Sigmoid colon (tissue), 7 donors: ENCODE results near the gene OVOL2. TPM values are rescaled to one million over a fixed set of nuclear protein-coding genes. Genes with fewer than 3 reads are reported as not detected.

Experiments used
- DNase-seq: peaks from one replicate; pipeline ENCODE4 v3.0.0-alpha.2; 2019
- H3K27ac ChIP-seq, 4 donors: fragments of 200-600 bp; sonication (generic); one replicate each; pipeline ENCODE4 v1.5.1; 2016 to 2019; ENCODE audit warnings: mild to moderate bottlenecking in 1 of 4
- H3K27me3 ChIP-seq, 3 donors: fragments of 200-600 bp; sonication (generic); one replicate each; pipeline ENCODE4 v1.5.1; 2019; ENCODE audit warnings: mild to moderate bottlenecking in 1 of 3
- H3K36me3 ChIP-seq, 4 donors: fragments of 200-600 bp; sonication (generic); one replicate each; pipeline ENCODE4 v1.5.1; 2016 to 2019
- H3K4me1 ChIP-seq, 4 donors: fragments of 200-600 bp; sonication (generic); one replicate each; pipeline ENCODE4 v1.5.1; 2017 to 2019
- H3K4me3 ChIP-seq, 4 donors: fragments of 200-600 bp; sonication (generic); one replicate each; pipeline ENCODE4 v1.5.1; 2017 to 2019; ENCODE audit warnings: mild to moderate bottlenecking in 2 of 4, moderate library complexity in 1 of 4
- H3K9me3 ChIP-seq, 4 donors: fragments of 200-600 bp in 3 of 4; sonication (generic) in 3 of 4; one replicate each; pipeline versions ENCODE4 v1.5.1 to v1.6.1; 2013 to 2019
- EP300 ChIP-seq, 4 donors: sonication (generic); formaldehyde crosslinking; IDR thresholded peaks; one replicate each; pipeline ENCODE4 v1.6.1; 2017; ENCODE audit warnings: antibody characterized with exemption in 4 of 4
- POLR2A ChIP-seq, 2 donors: fragments of 450-650 bp; IDR thresholded peaks; one replicate each; pipeline ENCODE4 v1.6.1; 2016; ENCODE audit warnings: antibody characterized with exemption in 2 of 2, mild to moderate bottlenecking in 2 of 2, moderate library complexity in 2 of 2
- POLR2AphosphoS5 ChIP-seq, 4 donors: sonication (generic); formaldehyde crosslinking; IDR thresholded peaks; one replicate each; pipeline ENCODE4 v1.6.1; 2017; ENCODE audit warnings: antibody characterized with exemption in 4 of 4
- WGBS, 2 donors: extraction: QIAGEN DNeasy Blood & Tissue Kit; methylation state at CpG; one replicate each; pipeline ENCODE4 v1.1.7; 2013; 5-methylcytosine and 5-hydroxymethylcytosine counted together
- intact Hi-C: fragments of 100-400 bp; cut with DNase I; formaldehyde crosslinking; loops from one replicate; pipeline ENCODE4 v1.15.1; 2023
- polyA plus RNA-seq, 3 donors: library from polyadenylated mRNA; stranded (reverse); fragments of 200-250 nt; gene quantifications; one replicate each; pipeline ENCODE4 v1.2.3, GENCODE V29; 2013
- total RNA-seq, 4 donors: library from RNA; depleted of rRNA; stranded (reverse); fragments of >200 nt; gene quantifications; one replicate each; pipeline ENCODE4 v1.1.0, GENCODE V29; 2016
- TF ChIP-seq, protein P1 (sequence below), 4 experiments: fragments of 450-650 bp in 3 of 4; fragments of 200-600 bp in 1 of 4; IDR thresholded peaks; one replicate each; pipeline ENCODE4 v1.5.1; 2016 to 2019; ENCODE audit warnings: antibody characterized with exemption in 4 of 4, mild to moderate bottlenecking in 3 of 4, moderate library complexity in 2 of 4
- donor health status: healthy with polysubstance abuse.
- donor health status: Bipolar disorder and iron deficiency.
- donor health status: healthy.

The OVOL2 gene
- total and polyA plus RNA-seq, 7 donors: 9.6 to 15.7 (median 13.2) TPM; not detected in 4

DNA sequence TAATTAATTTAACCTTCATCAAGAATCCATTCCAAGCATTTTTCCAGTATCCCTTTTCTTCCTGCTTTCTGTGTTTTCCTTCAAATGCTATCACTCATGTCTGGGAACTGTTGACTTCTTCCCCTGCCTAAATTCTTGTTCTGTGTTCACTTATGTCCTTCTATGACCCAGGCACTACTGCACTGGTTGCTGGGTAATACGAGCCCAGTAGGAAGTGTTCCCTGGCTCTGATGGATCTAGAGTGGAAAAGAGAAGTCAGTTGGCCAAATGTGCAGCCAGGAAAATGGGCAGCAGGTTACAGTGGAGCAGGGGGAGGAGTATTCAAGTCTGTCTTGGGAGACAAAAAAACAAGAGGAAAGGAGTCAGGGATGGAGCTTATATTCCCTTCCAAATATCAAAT, 7.1 kb downstream of the OVOL2 start:
- Histone ChIP-seq H3K9me3 (no peaks in the 10 kb centered on the region), H3K36me3 (no peaks in the 10 kb centered on the region), H3K4me1 (no peaks in the 10 kb centered on the region), H3K27me3 (peaks cover 2 to 32% (median 16%) of the 10 kb centered on the region in 3 donors), H3K4me3 (no peak overlapping the region), H3K27ac (no peak overlapping the region)
- intact Hi-C loops: no loop called here
- TF ChIP-seq POLR2AphosphoS5 (IDR thresholded peaks at IDR 0.05) (no peak), POLR2A (IDR thresholded peaks at IDR 0.05) (no peak), EP300 (IDR thresholded peaks at IDR 0.05) (no peak)
- TF ChIP-seq, protein P1, sequence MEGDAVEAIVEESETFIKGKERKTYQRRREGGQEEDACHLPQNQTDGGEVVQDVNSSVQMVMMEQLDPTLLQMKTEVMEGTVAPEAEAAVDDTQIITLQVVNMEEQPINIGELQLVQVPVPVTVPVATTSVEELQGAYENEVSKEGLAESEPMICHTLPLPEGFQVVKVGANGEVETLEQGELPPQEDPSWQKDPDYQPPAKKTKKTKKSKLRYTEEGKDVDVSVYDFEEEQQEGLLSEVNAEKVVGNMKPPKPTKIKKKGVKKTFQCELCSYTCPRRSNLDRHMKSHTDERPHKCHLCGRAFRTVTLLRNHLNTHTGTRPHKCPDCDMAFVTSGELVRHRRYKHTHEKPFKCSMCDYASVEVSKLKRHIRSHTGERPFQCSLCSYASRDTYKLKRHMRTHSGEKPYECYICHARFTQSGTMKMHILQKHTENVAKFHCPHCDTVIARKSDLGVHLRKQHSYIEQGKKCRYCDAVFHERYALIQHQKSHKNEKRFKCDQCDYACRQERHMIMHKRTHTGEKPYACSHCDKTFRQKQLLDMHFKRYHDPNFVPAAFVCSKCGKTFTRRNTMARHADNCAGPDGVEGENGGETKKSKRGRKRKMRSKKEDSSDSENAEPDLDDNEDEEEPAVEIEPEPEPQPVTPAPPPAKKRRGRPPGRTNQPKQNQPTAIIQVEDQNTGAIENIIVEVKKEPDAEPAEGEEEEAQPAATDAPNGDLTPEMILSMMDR (IDR thresholded peaks at IDR 0.05): no peak
- DNase-seq: no peak
- WGBS, 2 donors: 79 to 80% methylated on average over 1 of the region's 1 CpG

DNA sequence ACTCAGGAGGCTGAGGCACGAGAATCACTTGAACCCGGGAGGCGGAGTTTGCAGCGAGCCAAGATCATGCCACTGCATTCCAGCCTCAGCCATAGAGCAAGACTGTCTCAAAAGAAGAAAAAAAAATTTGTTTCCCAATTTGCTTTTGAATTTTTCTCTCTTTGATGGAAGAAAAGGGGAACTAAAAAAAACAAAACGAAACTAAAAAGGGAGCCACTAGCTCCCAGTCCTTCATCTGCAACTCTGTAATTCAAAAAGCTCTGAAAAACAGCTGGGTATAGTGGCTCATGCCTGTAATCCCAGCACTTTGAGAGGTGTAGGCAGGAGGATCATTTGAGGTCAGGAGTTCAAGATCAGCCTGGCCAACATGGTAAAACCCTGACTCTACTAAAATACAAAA, 9.5 kb downstream of the OVOL2 start:
- TF ChIP-seq POLR2AphosphoS5 (IDR thresholded peaks at IDR 0.05): no peak
- no peak for TF ChIP-seq POLR2A (IDR thresholded peaks at IDR 0.05)
- TF ChIP-seq, protein P1 (IDR thresholded peaks at IDR 0.05): no peak
- no peak for TF ChIP-seq EP300 (IDR thresholded peaks at IDR 0.05)
- WGBS, 2 donors: 71 to 93% methylated on average over 5 of the region's 5 CpGs
- no peak overlapping the region for H3K27ac ChIP-seq

DNA sequence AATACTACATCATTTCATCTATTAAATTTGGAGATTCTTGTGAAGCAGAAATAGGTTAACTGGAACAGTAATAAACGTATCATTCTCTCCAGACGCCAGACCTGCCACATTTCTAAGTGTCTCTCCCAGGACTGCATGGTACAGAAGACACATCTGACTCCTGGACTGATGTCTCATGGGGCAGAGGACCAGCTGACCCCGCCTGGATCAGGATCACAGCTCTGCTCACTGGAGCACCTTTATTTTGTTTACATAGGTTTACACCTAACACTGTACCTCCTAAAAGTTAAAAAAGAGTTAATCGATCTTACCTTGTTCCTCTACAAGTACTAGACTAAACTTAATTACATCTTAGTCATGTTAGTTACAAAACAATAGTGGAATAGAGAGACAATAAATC, 11.2 kb downstream of the OVOL2 start:
- no peaks in the 10 kb centered on the region for H3K4me1 ChIP-seq
- no peak overlapping the region for H3K27ac ChIP-seq
- H3K36me3 ChIP-seq: no peaks in the 10 kb centered on the region
- TF ChIP-seq, protein P1 (IDR thresholded peaks at IDR 0.05): no peak
- no peak for TF ChIP-seq EP300 (IDR thresholded peaks at IDR 0.05)
- TF ChIP-seq POLR2AphosphoS5 (IDR thresholded peaks at IDR 0.05): no peak
- no peak for TF ChIP-seq POLR2A (IDR thresholded peaks at IDR 0.05)
- H3K9me3 ChIP-seq: peaks cover 0 to 7% (median 3%) of the 10 kb centered on the region in 4 donors
- DNase-seq: no peak
- intact Hi-C loops: no loop called here
- no peak overlapping the region for H3K4me3 ChIP-seq
- 36 to 76% methylated on average over 4 of the region's 4 CpGs for WGBS, 2 donors
- peaks cover 0 to 3% (median 0%) of the 10 kb centered on the region in 3 donors for H3K27me3 ChIP-seq

More for the DNA sequence above, 9.5 kb downstream of the OVOL2 start:
- DNase-seq: no peak
- intact Hi-C loops: no loop called here
- H3K36me3 ChIP-seq: no peaks in the 10 kb centered on the region
- H3K27me3 ChIP-seq: peaks cover 0 to 8% (median 0%) of the 10 kb centered on the region in 3 donors
- no peaks in the 10 kb centered on the region for H3K4me1 ChIP-seq
- no peak overlapping the region for H3K4me3 ChIP-seq
- H3K9me3 ChIP-seq: peaks cover 0 to 4% (median 1%) of the 10 kb centered on the region in 4 donors

DNA sequence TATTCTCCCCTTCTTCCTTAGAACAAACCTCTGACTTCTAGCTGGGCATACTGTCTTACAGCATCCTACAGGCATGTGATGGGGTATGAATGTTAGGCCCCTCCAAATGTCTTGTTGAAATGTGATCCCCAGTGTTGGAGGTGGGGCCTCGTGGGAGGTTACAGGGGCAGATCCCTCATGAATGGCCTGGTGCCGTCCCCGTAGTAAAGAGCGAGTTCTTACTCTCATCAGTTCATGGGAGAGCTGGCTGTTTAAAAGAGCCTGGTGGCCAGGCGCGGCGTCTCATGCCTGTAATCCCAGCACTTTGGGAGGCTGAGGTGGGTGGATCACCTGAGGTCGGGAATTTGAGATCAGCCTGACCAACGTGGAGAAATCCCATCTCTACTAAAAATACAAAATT, 15.5 kb downstream of the OVOL2 start:
- H3K27me3 ChIP-seq: peaks cover 0 to 4% (median 3%) of the 10 kb centered on the region in 3 donors
- no peak overlapping the region for H3K27ac ChIP-seq
- H3K4me3 ChIP-seq: no peak overlapping the region
- no peak for DNase-seq
- H3K4me1 ChIP-seq: no peaks in the 10 kb centered on the region
- H3K9me3 ChIP-seq: peaks cover 0 to 7% (median 3%) of the 10 kb centered on the region in 4 donors
- TF ChIP-seq POLR2AphosphoS5 (IDR thresholded peaks at IDR 0.05): no peak
- TF ChIP-seq, protein P1 (IDR thresholded peaks at IDR 0.05): no peak
- intact Hi-C loops: no loop called here
- WGBS, 2 donors: 76 to 89% methylated on average over 9 of the region's 9 CpGs
- no peaks in the 10 kb centered on the region for H3K36me3 ChIP-seq

DNA sequence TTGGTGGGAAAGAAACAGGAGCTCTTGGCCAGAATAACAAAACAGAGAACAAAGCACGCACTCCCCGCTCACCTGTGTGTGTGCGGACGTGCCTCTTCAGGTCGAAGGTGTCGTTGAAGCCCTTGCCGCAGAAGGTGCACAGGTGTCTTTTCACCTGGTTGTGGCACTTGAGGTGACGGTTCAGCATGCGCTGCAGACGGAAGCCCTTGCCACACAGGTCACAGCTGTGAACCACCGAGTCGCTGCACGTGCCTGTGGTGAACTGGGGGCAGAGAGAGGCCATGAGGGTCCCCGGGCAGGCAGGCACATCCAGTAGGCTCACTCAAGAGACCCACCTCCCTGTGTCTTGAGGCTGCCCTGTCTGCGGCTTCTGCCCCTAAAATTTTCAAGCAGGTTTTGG, 16.3 kb downstream of the OVOL2 start:
- peaks cover 0 to 4% (median 3%) of the 10 kb centered on the region in 3 donors for H3K27me3 ChIP-seq
- no peaks in the 10 kb centered on the region for H3K4me1 ChIP-seq
- TF ChIP-seq POLR2AphosphoS5 (IDR thresholded peaks at IDR 0.05) (no peak), POLR2A (IDR thresholded peaks at IDR 0.05) (no peak), EP300 (IDR thresholded peaks at IDR 0.05) (no peak)
- TF ChIP-seq, protein P1 (IDR thresholded peaks at IDR 0.05): no peak
- H3K4me3 ChIP-seq: no peak overlapping the region
- H3K36me3 ChIP-seq: no peaks in the 10 kb centered on the region
- intact Hi-C loops: no loop called here
- peaks cover 0 to 7% (median 3%) of the 10 kb centered on the region in 4 donors for H3K9me3 ChIP-seq
- 84 to 93% methylated on average over 15 of the region's 15 CpGs for WGBS, 2 donors
- H3K27ac ChIP-seq: no peak overlapping the region
- DNase-seq: no peak
